Osteocyte (in vitro differentiated cells): Measurements from ENCODE around the gene DYNLT4. TPM values are rescaled to one million over a fixed set of nuclear protein-coding genes. Genes with fewer than 3 reads are reported as not detected.
"Not testable (repeated sequence)": the region's sequence is repeated elsewhere in the genome, so short reads cannot be mapped to it uniquely, and the experiment has no call there.

Experiments used
- DNase-seq: peaks from one replicate; pipeline ENCODE4 v3.0.0; 2021; ENCODE audit warnings: mixed read lengths; ENCODE audit not compliant: unreplicated experiment; ENCODE audit errors: extremely low spot score
- H3K27ac Mint-ChIP-seq: one replicate; pipeline ENCODE4 v1.8.0; 2021; ENCODE audit warnings: mild to moderate bottlenecking, mixed read lengths; ENCODE audit not compliant: unreplicated experiment
- H3K27me3 Mint-ChIP-seq: one replicate; pipeline ENCODE4 v1.8.0; 2021; ENCODE audit warnings: mixed read lengths; ENCODE audit not compliant: unreplicated experiment
- H3K36me3 Mint-ChIP-seq: one replicate; pipeline ENCODE4 v1.8.0; 2021; ENCODE audit warnings: mixed read lengths; ENCODE audit not compliant: unreplicated experiment
- H3K4me1 Mint-ChIP-seq: one replicate; pipeline ENCODE4 v1.8.0; 2021; ENCODE audit warnings: mixed read lengths; ENCODE audit not compliant: unreplicated experiment
- H3K4me3 Mint-ChIP-seq: one replicate; pipeline ENCODE4 v1.8.0; 2021; ENCODE audit warnings: mild to moderate bottlenecking, moderate library complexity, mixed read lengths; ENCODE audit not compliant: unreplicated experiment
- H3K9me3 Mint-ChIP-seq: one replicate; pipeline ENCODE4 v1.8.0; 2021; ENCODE audit warnings: mixed read lengths; ENCODE audit not compliant: unreplicated experiment
- CTCF ChIP-seq: fragments of 200-600 bp; sonication (generic); IDR thresholded peaks from 2 replicates; pipeline ENCODE4 v1.5.0; 2021; ENCODE audit warnings: antibody characterized with exemption, mild to moderate bottlenecking, moderate library complexity
- total RNA-seq: library from RNA; stranded (reverse); gene quantifications from 2 replicates; pipeline ENCODE4 v1.2.1, GENCODE V29; 2021

Gene DYNLT4
- total RNA-seq, 1 donor from 2014 or later = 0.48 TPM

GRCh38 chr1:44819196-44819607 is 12.1 kb upstream of the DYNLT4 start:
- Mint-ChIP-seq H3K36me3 (peaks cover 14% of the 10 kb centered on the region), H3K27me3 (no peaks in the 10 kb centered on the region), H3K4me3 (peak overlapping the region; percentile 62), H3K4me1 (peaks cover 36% of the 10 kb centered on the region), H3K27ac (peak overlapping the region; percentile 94), H3K9me3 (no peaks in the 10 kb centered on the region)
- no peak for TF ChIP-seq CTCF
- no peak for DNase-seq

- Mint-ChIP-seq H3K36me3 (peaks cover 14% of the 10 kb centered on the region), H3K9me3 (no peaks in the 10 kb centered on the region), H3K27me3 (no peaks in the 10 kb centered on the region), H3K4me3 (peak overlapping the region; percentile 24), H3K4me1 (peaks cover 43% of the 10 kb centered on the region), H3K27ac (peak overlapping the region; percentile 94)
- no peak for TF ChIP-seq CTCF
- DNase-seq = no peak
Measured at GRCh38 chr1:44817771-44818495, 10.8 kb upstream of the DYNLT4 start.

GRCh38 chr1:44817307-44817706 is 10.2 kb upstream of the DYNLT4 start:
- peaks cover 46% of the 10 kb centered on the region for H3K4me1 Mint-ChIP-seq
- no peak for DNase-seq
- no peaks in the 10 kb centered on the region for H3K9me3 Mint-ChIP-seq
- TF ChIP-seq CTCF = no peak
- H3K4me3 Mint-ChIP-seq = no peak overlapping the region
- peaks cover 14% of the 10 kb centered on the region for H3K36me3 Mint-ChIP-seq
- H3K27ac Mint-ChIP-seq = no peak overlapping the region
- H3K27me3 Mint-ChIP-seq = no peaks in the 10 kb centered on the region

- H3K9me3 Mint-ChIP-seq, H3K27me3 Mint-ChIP-seq, H3K4me3 Mint-ChIP-seq, H3K27ac Mint-ChIP-seq, DNase-seq: not testable (repeated sequence)
- Mint-ChIP-seq H3K4me1 (peaks cover 60% of the 10 kb centered on the region), H3K36me3 (peaks cover 15% of the 10 kb centered on the region)
Measured at GRCh38 chr1:44815926-44816325, 8.8 kb upstream of the DYNLT4 start.

GRCh38 chr1:44812822-44813543 is 5.8 kb upstream of the DYNLT4 start:
- no peak for TF ChIP-seq CTCF
- no peak for DNase-seq
- H3K36me3 Mint-ChIP-seq = peaks cover 13% of the 10 kb centered on the region
- H3K9me3 Mint-ChIP-seq = no peaks in the 10 kb centered on the region
- no peak overlapping the region for H3K27ac Mint-ChIP-seq
- no peak overlapping the region for H3K4me3 Mint-ChIP-seq
- H3K27me3 Mint-ChIP-seq = no peaks in the 10 kb centered on the region
- H3K4me1 Mint-ChIP-seq = peaks cover 67% of the 10 kb centered on the region
